B cell (primary cell): ENCODE measurements around the gene RIC8B. TPM values are rescaled to one million over a fixed set of nuclear protein-coding genes. Genes with fewer than 3 reads are reported as not detected.

ENCODE experiments used
- ATAC-seq: fragments of 200-7000 bp; cut with Tn5 transposase; one replicate; pipeline ENCODE4 v1.10.0; 2021; ENCODE audit warnings: low read depth, mild to moderate bottlenecking, moderate number of reproducible peaks, moderate library complexity
- CTCF ChIA-PET: fragments of 350-600 bp; sonication (Branson Sonifier 250); formaldehyde crosslinking; loops from one replicate; lab custom pipeline; 2021; ENCODE audit warnings: antibody characterized with exemption, inconsistent platforms; lab: Charles Lee
- POLR2A ChIA-PET: fragments of 350-600 bp; sonication (Branson Sonifier 250); formaldehyde crosslinking; loops from one replicate; lab custom pipeline; 2021; ENCODE audit warnings: antibody characterized with exemption; lab: Charles Lee
- DNase-seq: peaks from one replicate; pipeline ENCODE4 v3.0.0; 2013
- H2AFZ ChIP-seq: 2 replicates; pipeline ENCODE4 v1.6.1; 2012; ENCODE audit warnings: mild to moderate bottlenecking, low read depth, low read length; ENCODE audit not compliant: insufficient read depth, poor library complexity, severe bottlenecking
- H3K27ac ChIP-seq, 2 donors: 1 replicate in 1 of 2; 2 replicates in 1 of 2; pipeline ENCODE4 v1.5.1; 2012 to 2013; ENCODE audit warnings: low read length in 2 of 2, mild to moderate bottlenecking in 2 of 2, moderate library complexity in 1 of 2
- H3K27me3 ChIP-seq, 4 experiments: fragments of 200-600 bp in 1 of 4; sonication (generic) in 1 of 4; replicated peaks in 1 of 4; 1 replicate in 2 of 4; 2 replicates in 2 of 4; pipeline versions ENCODE4 v1.6.1 to v1.7.0; 2013 to 2016; ENCODE audit warnings: low read length in 3 of 4, mild to moderate bottlenecking in 2 of 4, mixed read lengths in 1 of 4, moderate library complexity in 1 of 4; ENCODE audit not compliant: insufficient read depth in 4 of 4, control insufficient read depth in 3 of 4; ENCODE audit errors: control extremely low read depth in 1 of 4
- H3K36me3 ChIP-seq, 2 experiments: replicated peaks in 1 of 2; 1 replicate in 1 of 2; 2 replicates in 1 of 2; pipeline versions ENCODE4 v1.6.1 to v1.7.1; 2013; ENCODE audit warnings: low read length in 1 of 2; ENCODE audit not compliant: insufficient read depth in 2 of 2, control insufficient read depth in 1 of 2; ENCODE audit errors: control extremely low read depth in 1 of 2, extremely low read depth in 1 of 2
- H3K4me1 ChIP-seq, 2 donors: fragments of 200-600 bp in 1 of 2; sonication (generic) in 1 of 2; 1 replicate in 1 of 2; 2 replicates in 1 of 2; pipeline versions ENCODE4 v1.5.1 to v1.6.1; 2013 to 2017; ENCODE audit warnings: low read length in 2 of 2; ENCODE audit not compliant: control insufficient read depth in 2 of 2, insufficient read depth in 2 of 2
- H3K4me2 ChIP-seq: replicated peaks from 2 replicates; pipeline ENCODE3; 2012; ENCODE audit warnings: mild to moderate bottlenecking, low read depth, low read length; ENCODE audit not compliant: poor library complexity, severe bottlenecking
- H3K4me3 ChIP-seq, 5 experiments: fragments of 200-600 bp in 1 of 5; sonication (generic) in 1 of 5; 1 replicate in 3 of 5; 2 replicates in 2 of 5; pipeline versions ENCODE4 v1.5.1 to v1.7.0; 2011 to 2016; ENCODE audit warnings: low read length in 4 of 5, mild to moderate bottlenecking in 4 of 5, low read depth in 2 of 5, control low read depth in 1 of 5, moderate library complexity in 1 of 5; ENCODE audit not compliant: insufficient read depth in 1 of 5; ENCODE audit errors: control extremely low read depth in 1 of 5, extremely low read depth in 1 of 5
- H3K79me2 ChIP-seq: fragments of 200-600 bp; sonication (generic); one replicate; pipeline ENCODE4 v1.6.0; 2016; ENCODE audit warnings: low read length; ENCODE audit not compliant: control insufficient read depth, insufficient read depth
- H3K9ac ChIP-seq: fragments of 200-600 bp; sonication (generic); 2 replicates; pipeline ENCODE4 v1.6.1; 2017; ENCODE audit warnings: mild to moderate bottlenecking, low read length, moderate library complexity
- H3K9me3 ChIP-seq, 3 donors: one replicate each; pipeline versions ENCODE4 v1.6.1 to v1.7.1; 2013; ENCODE audit warnings: low read length in 2 of 3; ENCODE audit not compliant: control insufficient read depth in 2 of 3, insufficient read depth in 1 of 3; ENCODE audit errors: control extremely low read depth in 1 of 3
- H4K20me1 ChIP-seq: 2 replicates; pipeline ENCODE4 v1.6.0; 2012; ENCODE audit warnings: mild to moderate bottlenecking, low read length; ENCODE audit not compliant: insufficient read depth, control insufficient read depth, poor library complexity, severe bottlenecking
- H3K27ac Mint-ChIP-seq: one replicate; pipeline ENCODE4 v1.8.0; 2021; ENCODE audit warnings: mixed read lengths
- H3K27me3 Mint-ChIP-seq: one replicate; pipeline ENCODE4 v1.8.0; 2021; ENCODE audit warnings: mixed read lengths
- H3K4me1 Mint-ChIP-seq: one replicate; pipeline ENCODE4 v1.8.0; 2021; ENCODE audit warnings: mixed read lengths
- H3K4me3 Mint-ChIP-seq: one replicate; pipeline ENCODE4 v1.8.0; 2021; ENCODE audit warnings: mixed read lengths
- H3K9me3 Mint-ChIP-seq: one replicate; pipeline ENCODE4 v1.8.0; 2022; ENCODE audit warnings: mixed read lengths; ENCODE audit not compliant: insufficient read depth
- CTCF ChIP-seq: fragments of 200-600 bp; IDR thresholded peaks from one replicate; pipeline ENCODE4 v1.8.0; 2022; ENCODE audit warnings: antibody characterized with exemption, mild to moderate bottlenecking
- EZH2 ChIP-seq: IDR thresholded peaks from 2 replicates; pipeline ENCODE4 v1.6.1; 2012; ENCODE audit warnings: borderline replicate concordance, low read depth, mild to moderate bottlenecking, moderate library complexity, low read length; ENCODE audit not compliant: insufficient read depth, poor library complexity, severe bottlenecking
- WGBS: methylation state at CpG from one replicate; pipeline ENCODE4 v1.1.5; 2013; ENCODE audit warnings: missing lambda C conversion rate; ENCODE audit not compliant: insufficient coverage; 5-methylcytosine and 5-hydroxymethylcytosine counted together
- intact Hi-C: fragments of 100-400 bp; cut with micrococcal nuclease; formaldehyde crosslinking; loops from one replicate; pipeline ENCODE4 v1.10.0; 2022
- polyA plus RNA-seq: library from polyadenylated mRNA; depleted of rRNA; stranded (reverse); fragments of >200 nt; gene quantifications from 2 replicates; pipeline ENCODE4 v1.2.3, GENCODE V29; 2012
- total RNA-seq, 2 donors: library from RNA; stranded (reverse); fragments of 120-200 nt in 1 of 2; gene quantifications; 1 replicate in 1 of 2; 2 replicates in 1 of 2; pipeline versions ENCODE4 v1.2.3 to v1.2.4, GENCODE V29; 2013 to 2022

Gene RIC8B
- total and polyA plus RNA-seq, 2 donors (not counting 1 experiment from before 2014, with no cell fraction given), result 3.0 to 14.8 TPM

GRCh38 chr12:106879612-106880011 is 105.1 kb downstream of the RIC8B start:
- Mint-ChIP-seq H3K4me3 (no peak overlapping the region), H3K9me3 (no peaks in the 10 kb centered on the region), H3K27me3 (peaks cover 37% of the 10 kb centered on the region), H3K4me1 (no peaks in the 10 kb centered on the region), H3K27ac (no peak overlapping the region)
- Histone ChIP-seq H4K20me1 (no peaks in the 10 kb centered on the region), H2AFZ (no peak overlapping the region), H3K9ac (no peak overlapping the region), H3K36me3 (no peaks in the 10 kb centered on the region), H3K27ac (no peak overlapping the region), H3K4me3 (no peak overlapping the region), H3K27me3 (peaks cover 0 to 28% (median 17%) of the 10 kb centered on the region in 4 experiments), H3K4me2 (no peak overlapping the region), H3K79me2 (no peaks in the 10 kb centered on the region), H3K4me1 (no peaks in the 10 kb centered on the region), H3K9me3 (no peaks in the 10 kb centered on the region)
- WGBS, result 91% methylated on average over 3 of the region's 5 CpGs
- DNase-seq (no peak), ATAC-seq (no peak)
- POLR2A ChIA-PET, result no interaction called here
- TF ChIP-seq EZH2 (no peak), CTCF (no peak)
- CTCF ChIA-PET, result no interaction called here
- intact Hi-C loops, result no loop called here

GRCh38 chr12:106883426-106883825 is 108.9 kb downstream of the RIC8B start:
- no peak overlapping the region for H3K27ac ChIP-seq
- H3K27ac Mint-ChIP-seq, result no peak overlapping the region
- no peaks in the 10 kb centered on the region for H3K9me3 ChIP-seq
- H3K79me2 ChIP-seq, result no peaks in the 10 kb centered on the region
- H3K4me2 ChIP-seq, result no peak overlapping the region
- TF ChIP-seq CTCF (no peak), EZH2 (no peak)
- H3K36me3 ChIP-seq, result peaks cover 0 to under 1% of the 10 kb centered on the region in 2 experiments
- intact Hi-C loops, result no loop called here
- no peaks in the 10 kb centered on the region for H3K9me3 Mint-ChIP-seq
- no peaks in the 10 kb centered on the region for H4K20me1 ChIP-seq
- peaks cover 0 to 36% (median 18%) of the 10 kb centered on the region in 4 experiments for H3K27me3 ChIP-seq
- no CpG with 5 or more reads among the region's 1 CpG for WGBS
- H3K4me3 Mint-ChIP-seq, result no peak overlapping the region
- peaks cover 47% of the 10 kb centered on the region for H3K27me3 Mint-ChIP-seq
- no peaks in the 10 kb centered on the region for H3K4me1 Mint-ChIP-seq
- no peaks in the 10 kb centered on the region for H3K4me1 ChIP-seq
- ChIA-PET POLR2A (no interaction called here), CTCF (no interaction called here)
- H2AFZ ChIP-seq, result no peak overlapping the region
- no peak overlapping the region for H3K9ac ChIP-seq
- DNase-seq (no peak), ATAC-seq (no peak)
- H3K4me3 ChIP-seq, result no peak overlapping the region
